Ramos (cell line): Measurements from ENCODE around the gene C19orf33.
"Not testable (repeated sequence)": the region's sequence is repeated elsewhere in the genome, so short reads cannot be mapped to it uniquely, and the experiment has no call there.

Source experiments
- in situ Hi-C: fragments of 300-500 bp; cut with MboI; formaldehyde crosslinking; loops from one replicate; pipeline ENCODE4 v1.14.3; 2022; ENCODE audit warnings: low sequenced_read_pairs; ENCODE audit not compliant: unreplicated experiment

C19orf33 gene

DNA sequence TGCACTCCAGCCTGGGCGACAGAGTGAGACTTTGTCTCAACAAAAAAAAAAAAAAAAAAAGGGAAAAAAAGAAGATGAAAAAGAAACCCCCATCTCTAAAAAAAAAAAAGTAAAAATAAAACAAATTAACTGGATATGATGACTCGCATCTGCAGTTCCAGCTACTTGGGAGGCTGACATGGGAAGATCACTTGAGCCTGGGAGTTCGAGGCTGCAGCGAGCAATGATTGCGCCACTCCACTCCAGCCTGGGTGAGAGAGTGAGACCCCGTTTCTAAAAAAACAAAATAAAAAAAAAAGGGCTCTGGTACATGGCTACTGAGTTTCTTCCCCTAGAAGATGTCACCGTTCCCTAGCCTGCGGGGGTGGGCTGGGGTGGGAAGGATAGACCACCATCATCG is 29.2 kb downstream of the C19orf33 start:
- in situ Hi-C loops: no loop called here

- in situ Hi-C loops: no loop called here
Measured at GRCh38 chr19:38335949-38336637, 32.0 kb downstream of the C19orf33 start.

DNA sequence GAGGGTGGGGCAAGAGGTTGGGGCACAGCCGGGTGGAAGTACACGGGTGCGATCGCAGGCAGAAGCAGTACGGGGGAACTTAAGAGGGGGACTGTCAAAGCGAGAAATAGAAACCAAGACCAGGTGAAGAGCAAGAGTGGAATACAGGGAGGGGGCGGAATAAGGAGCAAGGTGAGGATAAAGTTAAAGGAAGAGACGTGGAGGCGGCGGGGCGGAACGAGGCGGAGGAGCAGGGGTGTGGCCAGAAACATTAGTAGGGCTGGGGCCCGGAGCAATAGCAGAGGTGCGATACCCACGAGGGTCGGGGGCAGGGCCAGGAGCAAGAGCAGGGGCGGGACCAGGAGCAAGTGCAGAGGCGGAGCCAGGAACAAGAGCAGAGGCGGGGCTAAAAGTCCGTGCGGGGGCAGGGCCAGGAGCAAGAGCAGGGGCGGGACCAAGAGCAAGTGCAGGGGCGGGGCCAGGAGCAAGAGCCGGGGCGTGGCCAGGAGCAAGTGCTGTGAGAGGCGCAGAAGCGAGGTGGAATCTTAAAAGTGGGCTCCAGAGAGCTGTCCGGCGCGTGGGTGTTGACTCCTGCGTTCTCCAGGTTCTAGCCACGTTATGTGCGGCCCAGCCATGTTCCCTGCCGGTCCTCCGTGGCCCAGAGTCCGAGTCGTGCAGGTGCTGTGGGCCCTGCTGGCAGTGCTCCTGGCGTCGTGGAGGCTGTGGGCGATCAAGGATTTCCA is 32.7 kb downstream of the C19orf33 start:
- in situ Hi-C loops: no loop called here

- in situ Hi-C loops: no loop called here
Measured at GRCh38 chr19:38337360-38337653, 33.3 kb downstream of the C19orf33 start.

GRCh38 chr19:38339011-38339410 is 35.0 kb downstream of the C19orf33 start:
- in situ Hi-C loops: not testable (repeated sequence)

- in situ Hi-C loops: no loop called here
Measured at GRCh38 chr19:38340927-38341326, 36.9 kb downstream of the C19orf33 start.

GRCh38 chr19:38346837-38347236 is 42.8 kb downstream of the C19orf33 start:
- in situ Hi-C loops: no loop called here

DNA sequence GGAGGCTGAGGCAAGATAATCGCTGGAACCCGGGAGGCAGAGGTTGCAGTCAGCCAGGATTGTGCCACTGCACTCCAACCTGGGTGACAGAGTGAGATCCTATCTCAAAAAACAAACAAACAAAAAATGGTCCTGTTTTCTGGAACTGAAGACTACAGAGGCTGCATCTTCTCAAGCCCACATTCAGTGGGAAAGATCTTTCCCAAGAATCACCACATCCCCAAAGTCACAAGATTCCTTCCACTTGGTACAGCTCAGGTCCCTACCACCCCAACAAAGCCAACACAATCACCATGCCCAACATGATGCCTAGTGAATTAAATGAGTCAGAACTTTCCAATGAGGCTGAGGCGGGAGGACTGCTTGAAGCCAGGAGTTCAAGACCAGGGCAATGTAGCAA is 46.8 kb downstream of the C19orf33 start:
- in situ Hi-C loops: no loop called here

- in situ Hi-C loops: no loop called here
Measured at GRCh38 chr19:38351865-38352395, 47.9 kb downstream of the C19orf33 start.

DNA sequence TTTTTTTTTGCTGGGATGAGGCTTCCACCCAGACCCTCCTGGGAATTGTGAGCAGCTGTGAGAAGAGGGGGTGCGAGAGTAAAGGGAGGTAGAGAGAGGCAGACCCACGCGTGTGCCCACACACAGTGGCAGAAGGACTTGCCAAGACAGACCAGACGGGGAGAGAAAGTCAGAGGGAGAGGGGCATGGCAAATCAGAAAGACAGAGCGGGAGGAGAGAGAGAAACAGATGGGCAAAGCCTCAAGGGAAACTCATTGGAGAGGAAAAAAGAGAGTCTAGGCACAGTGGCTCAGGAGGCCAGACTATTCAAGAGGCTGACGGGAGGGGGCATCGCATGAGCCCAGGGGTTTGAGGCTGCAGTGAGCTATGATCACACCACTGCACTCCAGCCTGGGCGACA is 48.6 kb downstream of the C19orf33 start:
- in situ Hi-C loops: no loop called here
